ENCODE measurements around the gene PAQR4.

The PAQR4 gene

DNA sequence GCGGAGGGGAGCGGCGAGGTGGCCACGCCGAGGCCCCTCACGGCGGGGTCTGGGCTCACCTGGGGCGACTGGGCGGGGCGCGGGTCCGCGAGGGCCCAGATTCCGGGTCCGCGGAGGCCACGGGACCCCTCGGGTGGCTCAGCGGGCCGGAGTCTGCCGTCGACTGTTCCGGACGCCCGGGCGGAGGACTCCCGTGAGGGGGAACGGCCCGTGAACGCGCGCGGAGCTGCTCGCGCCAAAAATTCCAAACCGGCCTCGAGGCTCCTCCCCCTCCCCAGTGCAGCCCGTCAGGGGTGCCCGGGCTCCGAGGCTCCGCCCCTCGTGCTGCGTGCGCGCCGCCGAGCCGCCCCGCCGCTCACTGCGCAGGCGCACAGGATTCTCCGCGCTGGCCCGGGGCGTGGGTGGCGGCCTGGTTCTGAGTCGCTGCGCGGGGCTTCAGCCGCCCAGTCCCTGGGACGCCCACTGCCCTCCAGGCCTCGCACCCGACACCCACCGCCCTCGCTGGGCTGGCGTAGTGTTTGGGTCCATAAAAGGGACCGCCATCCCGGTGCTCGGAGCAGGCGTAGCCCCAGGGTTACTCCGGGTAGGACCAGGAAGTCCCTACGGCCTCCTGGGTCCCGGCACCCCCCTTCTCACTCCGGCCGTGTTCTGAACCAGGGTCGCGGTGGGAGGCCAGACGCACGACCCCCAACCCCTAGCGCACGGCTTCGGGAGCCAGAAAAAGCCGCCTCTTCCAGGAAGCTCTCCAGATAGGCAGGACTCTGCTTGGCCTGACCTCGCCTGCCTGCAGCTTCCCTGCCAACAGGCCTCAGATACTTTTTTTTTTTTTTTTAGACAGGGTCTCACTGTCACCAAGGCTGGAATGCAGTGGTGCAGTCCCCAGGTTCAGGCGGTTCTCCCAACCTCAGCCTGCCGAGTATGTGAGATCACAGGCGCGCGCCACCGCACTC, 11.4 kb downstream of the PAQR4 start, which contains the start of gene PKMYT1:
Gene PKMYT1, minus strand, starts transcription at position 220 of the 950 bp plus-strand sequence. CDS start 789 bp downstream, outside the sequence.
- DNase-seq (ENCODE audit: low read depth), result peak; percentile 94

DNA sequence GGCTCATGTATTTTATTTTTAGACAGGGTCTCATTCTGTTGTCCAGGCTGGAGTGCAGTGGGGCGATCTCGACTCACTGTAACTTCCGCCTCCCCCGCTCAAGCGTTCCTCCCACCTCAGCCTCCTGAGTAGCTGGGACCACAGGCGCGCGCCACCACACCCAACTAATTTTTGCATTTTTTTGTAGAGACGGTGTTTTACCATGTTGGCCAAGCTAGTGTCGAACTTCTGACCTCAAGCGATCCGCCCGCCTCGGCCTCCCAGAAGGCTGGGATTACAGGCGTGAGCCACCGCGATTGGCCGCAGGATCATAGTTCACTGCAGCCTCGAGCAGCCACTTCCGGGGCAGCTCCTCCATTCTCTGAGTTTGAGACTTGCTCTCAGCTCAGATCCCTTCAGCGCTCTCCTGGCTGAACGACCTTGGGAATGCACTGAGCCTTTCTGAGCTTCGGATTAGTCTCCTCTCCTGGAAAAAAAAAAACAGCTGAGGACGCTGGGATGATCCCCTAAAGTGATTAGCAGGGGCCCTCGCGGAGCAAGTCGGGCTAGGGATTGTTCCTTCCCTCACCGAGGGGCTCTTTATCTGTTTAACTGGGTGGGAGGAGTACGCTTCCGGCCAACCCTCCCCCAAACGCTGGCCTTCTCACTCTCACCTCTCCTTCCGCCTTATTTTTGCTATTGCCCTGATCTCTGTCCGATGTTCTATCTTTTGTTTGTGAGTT, 12.2 kb downstream of the PAQR4 start:
- DNase-seq (ENCODE audit: low read depth), result no peak

DNA sequence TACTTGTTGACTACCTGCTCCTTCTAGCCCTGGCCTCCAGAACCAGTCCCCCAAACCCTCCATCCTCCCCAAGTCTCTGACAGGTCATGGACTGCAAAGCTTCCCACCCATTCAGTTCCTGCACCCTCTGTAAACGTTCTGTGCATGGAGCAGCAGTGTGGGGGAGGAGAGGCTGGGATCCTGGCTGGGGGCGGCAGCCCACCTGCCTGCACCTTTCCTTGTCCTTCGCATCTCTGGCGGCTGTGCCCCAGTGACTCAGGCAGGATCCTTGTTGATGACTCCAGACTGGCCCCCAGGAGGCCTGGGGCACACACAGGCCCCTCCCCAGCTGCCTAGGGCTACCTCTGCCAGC, 12.7 kb downstream of the PAQR4 start:
- DNase-seq (ENCODE audit: low read depth), result no peak

- no peak for DNase-seq (ENCODE audit: low read depth)
These were observed 13.3 kb downstream of the PAQR4 start for GRCh38 chr16:2982402-2982801.

DNA sequence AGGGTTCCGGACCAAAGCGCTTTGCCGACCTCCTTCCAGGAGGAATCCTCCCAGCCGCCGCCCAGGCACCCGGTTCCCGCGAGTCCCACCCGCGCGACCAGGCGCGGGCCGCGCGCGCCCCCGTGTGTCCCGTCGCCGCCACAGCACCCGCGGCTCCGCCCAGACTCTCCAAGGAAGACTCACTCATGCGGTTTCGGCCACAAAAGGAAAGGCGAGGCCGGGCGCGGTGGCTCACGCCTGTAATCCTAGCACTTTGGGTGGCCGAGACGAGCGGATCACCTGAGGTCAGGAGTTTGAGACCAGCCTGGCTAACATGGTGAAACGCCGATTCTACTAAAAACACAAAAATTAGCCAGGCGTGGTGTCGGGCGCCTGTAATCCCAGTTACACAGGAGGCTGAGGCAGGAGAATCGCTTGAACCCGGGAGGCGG, 14.6 kb downstream of the PAQR4 start:
- peak; percentile 60 for DNase-seq (ENCODE audit: low read depth)

DNA sequence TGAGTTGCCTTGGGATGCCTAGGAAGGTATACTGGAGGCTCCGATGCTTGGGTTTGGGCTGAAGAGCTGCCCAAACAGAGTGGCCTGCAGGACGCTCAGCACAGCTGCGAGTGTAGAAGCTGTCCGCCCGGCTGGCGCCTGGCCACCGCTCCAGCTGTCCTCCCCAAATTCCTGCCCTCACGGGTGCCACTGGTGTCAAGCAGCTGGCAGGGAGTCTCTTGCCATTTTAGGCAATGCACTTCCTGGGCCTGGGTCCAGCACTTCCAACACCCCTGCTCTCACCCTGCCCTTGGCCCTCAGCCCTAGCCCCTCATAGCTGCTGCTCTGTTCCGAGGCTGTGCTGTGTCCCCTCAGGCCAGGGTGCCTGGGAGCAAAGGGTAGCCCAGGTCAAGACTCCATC, 16.3 kb downstream of the PAQR4 start:
- no peak for DNase-seq (ENCODE audit: low read depth)

- DNase-seq (ENCODE audit: low read depth), result no peak
These were observed 16.8 kb downstream of the PAQR4 start for GRCh38 chr16:2985893-2986355.

- no peak for DNase-seq (ENCODE audit: low read depth)
These were observed 17.6 kb downstream of the PAQR4 start for GRCh38 chr16:2986623-2987188.

DNA sequence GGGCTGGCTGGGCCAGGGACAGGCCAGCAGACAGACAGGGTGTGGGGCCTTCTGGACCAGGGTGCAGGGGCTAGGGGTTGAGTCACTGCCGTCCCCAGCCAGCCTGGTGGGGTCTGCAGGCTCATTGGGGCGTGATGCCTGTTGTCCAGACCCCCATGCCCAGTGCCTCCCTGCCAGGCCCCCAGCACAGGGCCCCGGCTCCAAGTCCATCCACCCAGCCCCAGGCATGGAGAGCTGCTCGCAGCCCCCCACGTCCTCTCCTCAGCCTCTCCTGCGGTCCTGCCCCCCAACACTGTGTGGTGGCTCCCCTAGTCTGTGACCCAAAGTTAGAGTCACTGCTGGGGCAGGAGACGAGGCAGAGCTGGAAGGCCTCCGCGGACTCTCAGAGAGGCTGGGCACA, 18.1 kb downstream of the PAQR4 start:
- no peak for DNase-seq (ENCODE audit: low read depth)

DNA sequence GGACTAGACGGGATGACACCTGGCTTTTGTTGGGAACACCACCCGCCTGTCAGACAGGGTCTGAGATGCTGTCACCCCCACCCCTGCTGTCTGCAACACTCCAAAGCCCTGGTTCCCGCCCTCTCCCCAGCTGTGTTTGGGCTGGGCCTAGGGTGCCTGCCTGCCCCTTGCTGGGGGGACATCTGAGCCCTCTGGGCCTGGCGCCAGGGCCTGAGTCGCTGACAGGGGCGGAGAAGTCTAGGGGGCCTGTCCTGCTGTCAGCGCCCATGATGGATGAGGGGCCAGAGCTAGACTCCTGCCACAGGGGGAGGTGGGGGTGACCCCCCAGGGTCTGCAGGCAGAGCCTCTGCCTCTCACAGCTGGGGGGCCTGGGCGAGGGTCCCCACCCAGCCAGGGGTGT, 18.7 kb downstream of the PAQR4 start:
- DNase-seq (ENCODE audit: low read depth), result no peak

DNA sequence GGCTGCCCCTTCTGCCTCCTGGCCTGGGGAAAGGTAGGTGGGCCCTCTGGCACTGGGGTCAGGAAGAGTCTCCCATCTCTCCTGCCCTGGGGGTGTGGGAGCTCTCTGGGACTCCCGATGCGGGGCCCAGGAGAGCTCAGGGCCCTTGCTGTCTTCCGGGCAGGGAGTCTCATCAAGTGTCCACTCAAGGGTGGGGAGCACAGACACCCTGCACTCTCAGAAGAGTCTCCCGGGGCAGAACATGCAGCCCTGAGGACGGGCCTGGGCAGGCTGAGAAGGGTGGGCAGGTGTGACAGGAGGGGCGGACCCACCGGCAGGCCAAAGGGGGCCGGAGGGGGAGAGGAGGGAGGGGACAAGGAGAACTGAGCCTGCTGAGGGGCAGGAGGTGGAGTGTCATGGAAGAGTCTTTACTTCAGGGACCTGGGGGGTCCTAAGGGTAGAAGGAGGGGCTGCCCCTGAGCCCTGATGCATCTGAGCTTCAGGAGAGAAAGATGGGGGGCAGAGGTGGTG, 19.5 kb downstream of the PAQR4 start:
- DNase-seq (ENCODE audit: low read depth), result no peak

DNA sequence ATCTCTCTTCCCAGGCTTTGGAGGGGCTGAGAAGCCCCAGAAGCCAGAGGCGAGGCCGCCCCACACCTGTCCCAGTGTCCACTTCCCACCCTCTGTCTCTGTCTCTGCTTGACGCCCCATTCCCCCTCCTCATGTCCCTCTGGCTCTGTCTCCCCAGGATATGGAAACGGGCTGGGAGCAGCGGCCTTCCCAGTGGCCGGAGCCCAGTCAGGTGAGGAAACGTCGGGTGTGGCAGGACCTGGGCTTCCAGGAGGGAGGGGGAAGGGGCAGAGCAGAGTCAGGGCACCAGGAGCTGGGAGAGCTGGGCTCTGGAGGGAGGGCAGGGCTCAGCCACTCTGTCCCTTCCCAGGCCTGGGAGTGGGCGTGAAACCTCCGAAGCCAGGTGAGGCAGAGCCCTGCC, 21.7 kb downstream of the PAQR4 start:
- DNase-seq (ENCODE audit: low read depth), result no peak

DNA sequence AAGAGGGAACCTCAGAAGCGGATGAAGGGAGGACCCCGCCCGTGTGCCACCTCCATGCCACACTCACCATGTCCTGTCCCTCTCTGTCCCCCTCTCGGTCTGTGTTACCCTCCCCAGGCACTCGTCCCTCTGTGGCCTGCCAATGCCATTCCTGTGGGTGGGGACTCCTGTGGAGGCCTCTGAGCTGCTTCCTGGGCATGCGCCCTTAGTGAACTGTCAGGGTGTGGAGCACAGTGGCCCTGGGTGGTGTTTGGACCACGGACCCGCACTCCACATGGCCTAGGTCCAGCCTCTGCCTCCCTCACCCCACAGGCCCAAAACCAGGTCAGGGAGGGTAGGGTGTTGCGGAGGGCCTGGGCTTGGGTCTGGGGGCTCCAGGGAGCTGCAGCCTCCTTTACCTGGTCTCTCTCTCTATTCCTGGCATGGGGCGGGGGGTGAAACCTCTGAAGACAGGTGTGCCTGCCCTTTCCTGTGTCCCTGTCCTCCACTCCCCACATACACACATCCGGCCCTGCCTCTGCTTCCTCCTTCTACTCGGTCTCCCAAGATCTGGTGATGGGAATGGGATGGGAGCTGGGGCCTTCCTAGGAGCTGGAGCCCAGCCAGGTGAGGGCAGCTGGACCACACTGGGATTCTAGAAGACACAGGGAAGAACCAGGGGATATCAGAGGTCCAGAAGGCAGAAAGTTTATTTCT, 22.6 kb downstream of the PAQR4 start:
- DNase-seq (ENCODE audit: low read depth), result no peak

- no peak for DNase-seq (ENCODE audit: low read depth)
These were observed 23.4 kb downstream of the PAQR4 start for GRCh38 chr16:2992383-2993081.

DNA sequence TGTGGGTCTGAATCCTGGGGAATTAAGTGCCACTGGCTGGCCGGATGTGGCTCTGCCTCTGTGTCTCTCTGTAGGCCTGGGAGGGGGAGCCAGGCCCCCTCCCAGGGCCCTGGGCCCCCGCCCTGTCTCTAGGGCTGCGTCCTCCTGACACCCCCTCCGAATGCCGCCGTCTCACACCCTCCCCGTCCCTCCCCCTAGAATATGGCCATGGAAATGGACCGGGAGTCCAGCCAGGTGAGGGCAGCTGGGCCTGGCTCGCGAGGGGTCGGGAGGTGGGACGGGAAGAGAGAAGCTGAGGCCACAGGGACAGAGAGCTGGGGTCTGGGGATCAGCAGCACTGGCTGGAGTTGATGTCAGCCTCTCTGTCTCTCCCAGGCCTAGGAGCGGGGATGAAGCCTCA, 27.1 kb downstream of the PAQR4 start:
- DNase-seq (ENCODE audit: low read depth), result no peak

- no peak for DNase-seq (ENCODE audit: low read depth)
These were observed 30.8 kb downstream of the PAQR4 start for GRCh38 chr16:2999929-3000328.

- DNase-seq (ENCODE audit: low read depth), result no peak
These were observed 31.4 kb downstream of the PAQR4 start for GRCh38 chr16:3000540-3000939.

DNA sequence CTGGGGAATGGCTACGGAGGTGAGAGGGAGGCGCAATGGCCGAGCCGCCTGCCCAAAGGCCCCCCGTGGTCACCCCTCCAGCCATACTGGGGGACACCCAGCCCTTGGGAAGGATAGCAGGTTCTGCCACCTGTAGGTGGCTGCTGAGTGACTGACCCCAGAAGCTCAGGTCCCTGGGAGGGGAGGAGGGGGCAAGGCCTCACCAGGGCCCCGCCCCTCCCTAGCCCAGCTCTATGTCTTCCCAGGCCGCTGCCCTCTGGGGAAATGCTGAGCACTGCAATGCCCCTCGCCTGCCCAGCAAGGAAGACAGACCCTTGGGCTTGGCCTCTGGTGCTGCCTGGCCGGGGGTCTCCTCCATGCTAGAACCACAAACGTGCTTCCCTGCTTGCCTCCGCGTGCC, 32.2 kb downstream of the PAQR4 start:
- no peak for DNase-seq (ENCODE audit: low read depth)

GRCh38 chr16:3003582-3004270, 34.6 kb downstream of the PAQR4 start:
- peak; percentile 92 for DNase-seq (ENCODE audit: low read depth)

DNA sequence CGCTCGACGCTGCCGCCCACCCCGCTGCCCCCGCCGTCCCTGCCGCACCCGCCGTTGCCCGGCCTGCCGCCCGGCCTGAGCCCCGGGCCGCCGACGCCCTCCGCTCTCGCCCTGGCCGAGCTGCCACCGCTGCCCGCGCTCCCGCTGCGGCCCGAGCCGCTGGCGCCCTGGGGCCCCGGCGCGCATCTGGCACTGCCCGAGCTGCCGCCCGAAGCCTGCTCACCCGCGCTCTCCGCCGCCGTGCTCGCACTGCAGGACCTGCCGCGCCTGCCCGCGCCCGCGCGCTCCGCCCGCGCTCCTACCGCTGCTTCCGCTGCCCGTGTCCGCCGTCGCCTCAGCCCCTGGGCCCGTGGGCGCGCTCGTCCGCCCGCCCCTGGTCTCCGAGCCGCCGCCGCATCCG, 35.2 kb downstream of the PAQR4 start:
- no peak for DNase-seq (ENCODE audit: low read depth)

All from stimulated activated CD8-positive, alpha-beta memory T cell treated with anti-CD3 and anti-CD28 coated beads, Interleukin-4, amount 100 ng/mL, for 24 hours (primary cell).